Measurements from ENCODE around the gene BEGAIN. TPM values are rescaled to one million over a fixed set of nuclear protein-coding genes. Genes with fewer than 3 reads are reported as not detected.

Gene BEGAIN
- total RNA-seq, 3 donors from 2014 or later (not counting 1 experiment from before 2014, with no cell fraction given): 0.11 to 1.3 TPM; not detected in 1

GRCh38 chr14:100571837-100572236 is 15.4 kb downstream of the BEGAIN start:
- DNase-seq (no peak), ATAC-seq (no peak)
- Mint-ChIP-seq H3K9me3 (no peaks in the 10 kb centered on the region), H3K36me3 (no peaks in the 10 kb centered on the region), H3K27ac (no peak overlapping the region), H3K27me3 (ENCODE audit: low read depth in 2 of 2) (peaks cover 33 to 36% of the 10 kb centered on the region in 2 donors), H3K4me1 (peaks cover 0 to 13% of the 10 kb centered on the region in 2 donors), H3K4me3 (no peak overlapping the region)
- WGBS (ENCODE audit: insufficient coverage): 93% methylated on average over 16 of the region's 16 CpGs
- no peaks in the 10 kb centered on the region for H3K9me3 ChIP-seq (ENCODE audit: control insufficient read depth, insufficient read depth, low read length)
- H3K4me3 ChIP-seq (ENCODE audit: low read length): no peak overlapping the region
- peaks cover 14% of the 10 kb centered on the region for H3K4me1 ChIP-seq (ENCODE audit: control insufficient read depth, insufficient read depth, low read length)
- H3K27me3 ChIP-seq (ENCODE audit: control insufficient read depth, insufficient read depth, low read length): peaks cover 17% of the 10 kb centered on the region
- H3K27ac ChIP-seq (ENCODE audit: low read length): no peak overlapping the region
- H3K36me3 ChIP-seq (ENCODE audit: control insufficient read depth, insufficient read depth, low read length): no peaks in the 10 kb centered on the region
- intact Hi-C loops (cut with micrococcal nuclease): no loop called here
- TF ChIP-seq CTCF (IDR thresholded peaks at IDR 0.05): no peak

GRCh38 chr14:100570726-100571454 is 16.3 kb downstream of the BEGAIN start:
- ATAC-seq (no peak), DNase-seq (no peak)
- H3K36me3 ChIP-seq (ENCODE audit: control insufficient read depth, insufficient read depth, low read length): no peaks in the 10 kb centered on the region
- no peak overlapping the region for H3K4me3 ChIP-seq (ENCODE audit: low read length)
- Mint-ChIP-seq H3K4me3 (no peak overlapping the region), H3K27me3 (ENCODE audit: low read depth in 2 of 2) (peaks cover 40 to 43% of the 10 kb centered on the region in 2 donors), H3K9me3 (no peaks in the 10 kb centered on the region), H3K4me1 (peaks cover 0 to 13% of the 10 kb centered on the region in 2 donors), H3K36me3 (no peaks in the 10 kb centered on the region), H3K27ac (no peak overlapping the region)
- H3K27ac ChIP-seq (ENCODE audit: low read length): no peak overlapping the region
- WGBS (ENCODE audit: insufficient coverage): 83% methylated on average over 23 of the region's 23 CpGs
- peaks cover 17% of the 10 kb centered on the region for H3K4me1 ChIP-seq (ENCODE audit: control insufficient read depth, insufficient read depth, low read length)
- peaks cover 25% of the 10 kb centered on the region for H3K27me3 ChIP-seq (ENCODE audit: control insufficient read depth, insufficient read depth, low read length)
- intact Hi-C loops (cut with micrococcal nuclease): no loop called here
- TF ChIP-seq CTCF (IDR thresholded peaks at IDR 0.05): no peak
- H3K9me3 ChIP-seq (ENCODE audit: control insufficient read depth, insufficient read depth, low read length): no peaks in the 10 kb centered on the region

GRCh38 chr14:100569734-100570286 is 17.4 kb downstream of the BEGAIN start:
- Histone ChIP-seq H3K4me3 (ENCODE audit: low read length) (no peak overlapping the region), H3K36me3 (ENCODE audit: control insufficient read depth, insufficient read depth, low read length) (no peaks in the 10 kb centered on the region), H3K27ac (ENCODE audit: low read length) (no peak overlapping the region), H3K27me3 (ENCODE audit: control insufficient read depth, insufficient read depth, low read length) (peaks cover 25% of the 10 kb centered on the region), H3K4me1 (ENCODE audit: control insufficient read depth, insufficient read depth, low read length) (peaks cover 17% of the 10 kb centered on the region), H3K9me3 (ENCODE audit: control insufficient read depth, insufficient read depth, low read length) (no peaks in the 10 kb centered on the region)
- no peak for DNase-seq
- Mint-ChIP-seq H3K36me3 (no peaks in the 10 kb centered on the region), H3K27me3 (ENCODE audit: low read depth in 2 of 2) (peaks cover 48 to 49% of the 10 kb centered on the region in 2 donors), H3K27ac (no peak overlapping the region), H3K4me3 (peak overlapping the region; percentile 50), H3K9me3 (no peaks in the 10 kb centered on the region), H3K4me1 (peaks cover 0 to 13% of the 10 kb centered on the region in 2 donors)
- 63% methylated on average over 11 of the region's 14 CpGs for WGBS (ENCODE audit: insufficient coverage)
- TF ChIP-seq CTCF (IDR thresholded peaks at IDR 0.05): no peak
- ATAC-seq: no peak
- intact Hi-C loops (cut with micrococcal nuclease): no loop called here

All from natural killer cell (primary cell).